B cell (primary cell): ENCODE results near the gene SMAD1.

Experiments used
- CTCF ChIP-seq: fragments of 200-600 bp; IDR thresholded peaks from one replicate; pipeline ENCODE4 v1.8.0; 2022; ENCODE audit warnings: antibody characterized with exemption, mild to moderate bottlenecking
- EZH2 ChIP-seq: IDR thresholded peaks from 2 replicates; pipeline ENCODE4 v1.6.1; 2012; ENCODE audit warnings: borderline replicate concordance, low read depth, mild to moderate bottlenecking, moderate library complexity, low read length; ENCODE audit not compliant: insufficient read depth, poor library complexity, severe bottlenecking

GRCh38 chr4:145484225-145484846 lies 2.7 kb downstream of the SMAD1 start:
- TF ChIP-seq CTCF (no peak), EZH2 (no peak)
